ENCODE data around the gene UPK3A.

- TF ChIP-seq CTCF (IDR thresholded peaks at IDR 0.05) (no peak), POLR2A (IDR thresholded peaks at IDR 0.05) (no peak)
These were observed 29.9 kb upstream of the UPK3A start for GRCh38 chr22:45254789-45255278.
